ENCODE measurements around the gene SRP54.

The SRP54 gene

GRCh38 chr14:34971801-34972200 lies 11.0 kb upstream of the SRP54 start:
- ChIA-PET CTCF (no interaction called here), POLR2A (interaction anchor here (1.3 kb wide), 1 partner anchor 10 kb away, joined by 4 read pairs; no protein-coding TSS in a partner anchor)
- TF ChIP-seq REPIN1 (tag by site-specific recombination; IDR thresholded peaks at IDR 0.05; ENCODE audit: low read depth): no peak
- TF ChIP-seq, protein P1, sequence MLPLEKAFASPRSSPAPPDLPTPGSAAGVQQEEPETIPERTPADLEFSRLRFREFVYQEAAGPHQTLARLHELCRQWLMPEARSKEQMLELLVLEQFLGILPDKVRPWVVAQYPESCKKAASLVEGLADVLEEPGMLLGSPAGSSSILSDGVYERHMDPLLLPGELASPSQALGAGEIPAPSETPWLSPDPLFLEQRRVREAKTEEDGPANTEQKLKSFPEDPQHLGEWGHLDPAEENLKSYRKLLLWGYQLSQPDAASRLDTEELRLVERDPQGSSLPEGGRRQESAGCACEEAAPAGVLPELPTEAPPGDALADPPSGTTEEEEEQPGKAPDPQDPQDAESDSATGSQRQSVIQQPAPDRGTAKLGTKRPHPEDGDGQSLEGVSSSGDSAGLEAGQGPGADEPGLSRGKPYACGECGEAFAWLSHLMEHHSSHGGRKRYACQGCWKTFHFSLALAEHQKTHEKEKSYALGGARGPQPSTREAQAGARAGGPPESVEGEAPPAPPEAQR (tag by site-specific recombination; IDR thresholded peaks at IDR 0.05): no peak
- Histone ChIP-seq H3K4me3 (ENCODE audit: low read depth, low read length) (no peak overlapping the region), H3K4me1 (ENCODE audit: control insufficient read depth, insufficient read depth, low read length) (no peaks in the 10 kb centered on the region), H3K27ac (ENCODE audit: extremely low read depth, low read depth, low read length) (no peak overlapping the region), H3K36me3 (ENCODE audit: control insufficient read depth in 2 of 2, insufficient read depth in 1 of 2, low read length in 2 of 2) (peaks cover 4 to 17% of the 10 kb centered on the region in 2 experiments; a peak in 2 of 3 replicates), H3K9me3 (ENCODE audit: control insufficient read depth, insufficient read depth, low read depth, low read length) (no peaks in the 10 kb centered on the region)

- Histone ChIP-seq H3K4me1 (ENCODE audit: control insufficient read depth, insufficient read depth, low read length) (peaks cover 3% of the 10 kb centered on the region; the same call in 1 of the 2 replicates), H3K36me3 (ENCODE audit: control insufficient read depth in 2 of 2, insufficient read depth in 1 of 2, low read length in 2 of 2) (peaks cover 0 to 3% of the 10 kb centered on the region in 2 experiments; a peak in 1 of 3 replicates), H3K4me3 (ENCODE audit: low read depth, low read length) (no peak overlapping the region), H3K9me3 (ENCODE audit: control insufficient read depth, insufficient read depth, low read depth, low read length) (no peaks in the 10 kb centered on the region), H3K27ac (ENCODE audit: extremely low read depth, low read depth, low read length) (no peak overlapping the region)
- ChIA-PET CTCF (no interaction called here), POLR2A (no interaction called here)
- no peak for TF ChIP-seq ZNF426 (tag by site-specific recombination; IDR thresholded peaks at IDR 0.05)
- TF ChIP-seq ZIC2 (tag by site-specific recombination; IDR thresholded peaks at IDR 0.05): no peak
- no peak for TF ChIP-seq ZNF133 (tag by site-specific recombination; IDR thresholded peaks at IDR 0.05)
- TF ChIP-seq ZNF530 (tag by site-specific recombination; IDR thresholded peaks at IDR 0.05; ENCODE audit: low read depth): no peak
- no peak for TF ChIP-seq ZBTB17 (tag by site-specific recombination; IDR thresholded peaks at IDR 0.05)
- no peak for TF ChIP-seq ZNF785 (tag by site-specific recombination; IDR thresholded peaks at IDR 0.05)
- no peak for TF ChIP-seq OSR2 (tag by site-specific recombination; IDR thresholded peaks at IDR 0.05)
- TF ChIP-seq ZNF521 (tag by site-specific recombination; IDR thresholded peaks at IDR 0.05): no peak
- no peak for TF ChIP-seq ZNF24 (tag by site-specific recombination; IDR thresholded peaks at IDR 0.05)
- TF ChIP-seq, protein P2, sequence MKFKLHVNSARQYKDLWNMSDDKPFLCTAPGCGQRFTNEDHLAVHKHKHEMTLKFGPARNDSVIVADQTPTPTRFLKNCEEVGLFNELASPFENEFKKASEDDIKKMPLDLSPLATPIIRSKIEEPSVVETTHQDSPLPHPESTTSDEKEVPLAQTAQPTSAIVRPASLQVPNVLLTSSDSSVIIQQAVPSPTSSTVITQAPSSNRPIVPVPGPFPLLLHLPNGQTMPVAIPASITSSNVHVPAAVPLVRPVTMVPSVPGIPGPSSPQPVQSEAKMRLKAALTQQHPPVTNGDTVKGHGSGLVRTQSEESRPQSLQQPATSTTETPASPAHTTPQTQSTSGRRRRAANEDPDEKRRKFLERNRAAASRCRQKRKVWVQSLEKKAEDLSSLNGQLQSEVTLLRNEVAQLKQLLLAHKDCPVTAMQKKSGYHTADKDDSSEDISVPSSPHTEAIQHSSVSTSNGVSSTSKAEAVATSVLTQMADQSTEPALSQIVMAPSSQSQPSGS (tag by site-specific recombination; IDR thresholded peaks at IDR 0.05; ENCODE audit: low read depth): no peak
- TF ChIP-seq ZNF610 (tag by site-specific recombination; IDR thresholded peaks at IDR 0.05; ENCODE audit: borderline replicate concordance): no peak
These were observed 4.3 kb upstream of the SRP54 start for GRCh38 chr14:34978444-34978843.

DNA sequence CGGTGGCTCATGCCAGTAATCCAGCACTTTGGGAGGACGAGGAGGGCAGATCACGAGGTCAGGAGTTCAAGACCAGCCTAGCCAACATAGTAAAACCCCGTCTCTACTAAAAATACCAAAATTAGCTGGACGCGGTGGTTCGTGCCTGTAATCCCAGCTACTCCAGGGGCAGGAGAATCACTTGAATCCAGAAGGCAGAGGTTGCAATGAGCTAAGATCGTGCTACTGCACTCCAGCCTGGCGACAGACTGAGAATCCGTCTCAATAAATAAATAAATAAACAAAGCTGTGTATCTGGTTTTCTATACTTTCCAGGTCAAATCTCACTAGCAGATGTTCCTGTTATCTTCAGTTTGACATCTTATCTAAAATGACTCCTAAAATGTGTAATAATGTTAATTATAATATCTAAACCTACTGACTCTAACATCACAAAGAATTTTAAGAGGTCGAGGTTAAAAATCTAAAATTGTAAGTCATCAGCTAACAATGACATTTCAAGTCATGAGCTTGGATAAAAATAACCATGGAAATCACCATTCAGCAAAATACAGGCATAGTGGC lies 2.4 kb upstream of the SRP54 start:
- peaks cover 3% of the 10 kb centered on the region for H3K4me1 ChIP-seq (ENCODE audit: control insufficient read depth, insufficient read depth, low read length)
- CTCF ChIA-PET: interaction anchor here (1.0 to 1.3 kb wide), 3 partner anchors 14 to 442 kb away, joined by 3 read pairs; no protein-coding TSS in a partner anchor
- POLR2A ChIA-PET: interaction anchor here (1.2 to 4.7 kb wide), 2 partner anchors 66 to 105 kb away, joined by 4 to 35 read pairs; partner anchors contain the start of genes BAZ1A and FAM177A1
- H3K9me3 ChIP-seq (ENCODE audit: control insufficient read depth, insufficient read depth, low read depth, low read length): no peaks in the 10 kb centered on the region
- H3K4me3 ChIP-seq (ENCODE audit: low read depth, low read length): no peak overlapping the region; the same call in 1 of the 2 replicates
- peaks cover 0 to 3% of the 10 kb centered on the region in 2 experiments; a peak in 1 of 3 replicates for H3K36me3 ChIP-seq (ENCODE audit: control insufficient read depth in 2 of 2, insufficient read depth in 1 of 2, low read length in 2 of 2)
- H3K27ac ChIP-seq (ENCODE audit: extremely low read depth, low read depth, low read length): peak overlapping the region; percentile 5; the same call in 1 of the 2 replicates
- TF ChIP-seq PRDM1 (tag by site-specific recombination; IDR thresholded peaks at IDR 0.05) (no peak), ZNF23 (tag by site-specific recombination; IDR thresholded peaks at IDR 0.05; ENCODE audit: borderline replicate concordance) (no peak), TCF7L2 (IDR thresholded peaks at IDR 0.05; ENCODE audit: borderline replicate concordance, low read depth, low read length) (no peak), SP3 (tag by site-specific recombination; IDR thresholded peaks at IDR 0.05) (no peak), IKZF3 (tag by site-specific recombination; IDR thresholded peaks at IDR 0.05) (no peak), ZNF571 (tag by site-specific recombination; IDR thresholded peaks at IDR 0.05) (no peak), KLF10 (tag by site-specific recombination; IDR thresholded peaks at IDR 0.05) (no peak), ZNF366 (tag by site-specific recombination; conservative IDR thresholded peaks at IDR 0.05) (no peak), FEZF1 (tag by site-specific recombination; IDR thresholded peaks at IDR 0.05) (no peak), ZNF416 (tag by site-specific recombination; IDR thresholded peaks at IDR 0.05) (no peak)
- TF ChIP-seq, protein P3, sequence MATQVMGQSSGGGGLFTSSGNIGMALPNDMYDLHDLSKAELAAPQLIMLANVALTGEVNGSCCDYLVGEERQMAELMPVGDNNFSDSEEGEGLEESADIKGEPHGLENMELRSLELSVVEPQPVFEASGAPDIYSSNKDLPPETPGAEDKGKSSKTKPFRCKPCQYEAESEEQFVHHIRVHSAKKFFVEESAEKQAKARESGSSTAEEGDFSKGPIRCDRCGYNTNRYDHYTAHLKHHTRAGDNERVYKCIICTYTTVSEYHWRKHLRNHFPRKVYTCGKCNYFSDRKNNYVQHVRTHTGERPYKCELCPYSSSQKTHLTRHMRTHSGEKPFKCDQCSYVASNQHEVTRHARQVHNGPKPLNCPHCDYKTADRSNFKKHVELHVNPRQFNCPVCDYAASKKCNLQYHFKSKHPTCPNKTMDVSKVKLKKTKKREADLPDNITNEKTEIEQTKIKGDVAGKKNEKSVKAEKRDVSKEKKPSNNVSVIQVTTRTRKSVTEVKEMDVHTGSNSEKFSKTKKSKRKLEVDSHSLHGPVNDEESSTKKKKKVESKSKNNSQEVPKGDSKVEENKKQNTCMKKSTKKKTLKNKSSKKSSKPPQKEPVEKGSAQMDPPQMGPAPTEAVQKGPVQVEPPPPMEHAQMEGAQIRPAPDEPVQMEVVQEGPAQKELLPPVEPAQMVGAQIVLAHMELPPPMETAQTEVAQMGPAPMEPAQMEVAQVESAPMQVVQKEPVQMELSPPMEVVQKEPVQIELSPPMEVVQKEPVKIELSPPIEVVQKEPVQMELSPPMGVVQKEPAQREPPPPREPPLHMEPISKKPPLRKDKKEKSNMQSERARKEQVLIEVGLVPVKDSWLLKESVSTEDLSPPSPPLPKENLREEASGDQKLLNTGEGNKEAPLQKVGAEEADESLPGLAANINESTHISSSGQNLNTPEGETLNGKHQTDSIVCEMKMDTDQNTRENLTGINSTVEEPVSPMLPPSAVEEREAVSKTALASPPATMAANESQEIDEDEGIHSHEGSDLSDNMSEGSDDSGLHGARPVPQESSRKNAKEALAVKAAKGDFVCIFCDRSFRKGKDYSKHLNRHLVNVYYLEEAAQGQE (tag by site-specific recombination; IDR thresholded peaks at IDR 0.05): no peak
- TF ChIP-seq, protein P4, sequence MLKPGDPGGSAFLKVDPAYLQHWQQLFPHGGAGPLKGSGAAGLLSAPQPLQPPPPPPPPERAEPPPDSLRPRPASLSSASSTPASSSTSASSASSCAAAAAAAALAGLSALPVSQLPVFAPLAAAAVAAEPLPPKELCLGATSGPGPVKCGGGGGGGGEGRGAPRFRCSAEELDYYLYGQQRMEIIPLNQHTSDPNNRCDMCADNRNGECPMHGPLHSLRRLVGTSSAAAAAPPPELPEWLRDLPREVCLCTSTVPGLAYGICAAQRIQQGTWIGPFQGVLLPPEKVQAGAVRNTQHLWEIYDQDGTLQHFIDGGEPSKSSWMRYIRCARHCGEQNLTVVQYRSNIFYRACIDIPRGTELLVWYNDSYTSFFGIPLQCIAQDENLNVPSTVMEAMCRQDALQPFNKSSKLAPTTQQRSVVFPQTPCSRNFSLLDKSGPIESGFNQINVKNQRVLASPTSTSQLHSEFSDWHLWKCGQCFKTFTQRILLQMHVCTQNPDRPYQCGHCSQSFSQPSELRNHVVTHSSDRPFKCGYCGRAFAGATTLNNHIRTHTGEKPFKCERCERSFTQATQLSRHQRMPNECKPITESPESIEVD (tag by site-specific recombination; IDR thresholded peaks at IDR 0.05): no peak
